Vagina (tissue), 2 donors: ENCODE measurements around the gene ELMO2.

ENCODE experiments used
- CTCF ChIP-seq, 3 experiments: fragments of 450-650 bp in 2 of 3; fragments of 200-600 bp in 1 of 3; sonication (generic) in 1 of 3; IDR thresholded peaks; one replicate each; pipeline ENCODE4 v1.5.1; 2017 to 2019; ENCODE audit warnings: antibody characterized with exemption in 3 of 3, mild to moderate bottlenecking in 2 of 3, moderate library complexity in 2 of 3
- POLR2A ChIP-seq, 2 donors: fragments of 450-650 bp; IDR thresholded peaks; one replicate each; pipeline ENCODE4 v1.6.1; 2017; ENCODE audit warnings: antibody characterized with exemption in 2 of 2, mild to moderate bottlenecking in 2 of 2, moderate library complexity in 2 of 2

GRCh38 chr20:46415773-46416172, 9.4 kb upstream of the ELMO2 start:
- TF ChIP-seq CTCF (IDR thresholded peaks at IDR 0.05) (no peak), POLR2A (IDR thresholded peaks at IDR 0.05) (no peak)
